HG02763 (cell line): ENCODE data around the gene KRTAP4-3.
"Not testable (repeated sequence)": the region's sequence is repeated elsewhere in the genome, so short reads cannot be mapped to it uniquely, and the experiment has no call there.

ENCODE experiments used
- ATAC-seq: cut with Tn5 transposase; IDR thresholded peaks from one replicate; pipeline ENCODE4 v1.9.1; 2021; ENCODE audit warnings: mild to moderate bottlenecking, moderate library complexity; ENCODE audit not compliant: unreplicated experiment

Gene KRTAP4-3

DNA sequence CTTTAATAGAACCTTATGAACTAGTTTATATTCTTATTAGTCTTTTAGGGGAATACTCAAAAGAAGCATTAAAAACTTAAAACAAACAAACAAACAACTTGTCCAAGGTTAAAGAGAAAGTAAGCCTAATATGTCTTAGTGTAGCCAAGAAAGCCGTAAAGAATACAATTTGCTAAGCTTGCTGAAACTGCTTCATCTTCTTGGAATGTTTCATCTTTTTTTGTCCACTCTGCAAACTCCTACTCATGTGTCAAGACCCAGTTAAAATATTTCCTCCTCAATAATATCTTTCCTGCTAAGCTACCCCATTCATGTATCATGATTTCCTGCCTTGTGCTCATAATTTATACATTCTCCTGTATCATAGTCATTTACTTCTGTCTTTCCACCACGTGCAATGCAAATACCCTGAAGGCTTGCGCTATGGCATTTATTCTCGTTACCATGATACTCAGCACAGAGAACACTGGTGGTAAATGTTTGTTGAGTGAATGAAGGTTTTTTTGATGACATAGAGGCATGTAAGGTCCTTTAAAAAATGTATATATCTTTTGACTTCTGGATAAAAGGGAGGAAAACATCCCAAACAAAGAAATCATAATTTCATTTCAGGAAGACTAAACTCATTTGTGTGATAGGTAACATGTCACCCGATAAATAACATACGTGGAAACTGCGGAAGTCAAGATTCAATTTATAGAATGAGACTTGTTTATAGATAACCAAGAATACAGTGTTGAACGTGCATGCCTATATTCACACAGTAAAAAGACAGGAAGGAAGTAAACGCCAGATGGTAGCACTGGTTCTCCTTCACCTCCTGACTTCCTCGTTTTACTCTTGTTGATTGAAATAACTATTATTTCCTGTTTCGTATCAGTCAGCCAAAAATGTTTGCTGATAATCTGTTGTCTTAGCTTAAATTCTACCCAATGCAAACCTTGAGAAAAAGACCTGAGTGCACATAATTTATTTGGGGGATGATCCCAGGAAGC, 48.0 kb downstream of the KRTAP4-3 start:
- not testable (repeated sequence) for ATAC-seq

DNA sequence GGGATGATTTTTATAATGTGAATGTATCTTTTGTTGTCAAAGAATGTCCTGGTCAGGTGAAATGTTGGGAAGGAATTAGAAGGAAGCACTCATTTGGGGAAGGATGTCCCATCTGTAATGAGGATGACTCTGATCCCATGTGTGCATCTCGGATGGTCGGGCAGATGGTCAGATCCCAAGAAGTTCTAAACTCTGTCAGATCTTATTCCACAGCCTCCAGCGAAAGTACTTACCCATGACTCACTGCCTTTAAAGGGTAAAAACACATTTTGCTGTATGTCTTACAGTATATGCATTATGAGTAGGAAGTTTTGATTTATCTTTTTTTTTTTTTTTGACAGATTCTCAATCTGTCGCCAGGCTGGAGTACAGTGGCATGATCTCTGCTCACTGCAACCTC, 49.3 kb downstream of the KRTAP4-3 start:
- no peak for ATAC-seq

DNA sequence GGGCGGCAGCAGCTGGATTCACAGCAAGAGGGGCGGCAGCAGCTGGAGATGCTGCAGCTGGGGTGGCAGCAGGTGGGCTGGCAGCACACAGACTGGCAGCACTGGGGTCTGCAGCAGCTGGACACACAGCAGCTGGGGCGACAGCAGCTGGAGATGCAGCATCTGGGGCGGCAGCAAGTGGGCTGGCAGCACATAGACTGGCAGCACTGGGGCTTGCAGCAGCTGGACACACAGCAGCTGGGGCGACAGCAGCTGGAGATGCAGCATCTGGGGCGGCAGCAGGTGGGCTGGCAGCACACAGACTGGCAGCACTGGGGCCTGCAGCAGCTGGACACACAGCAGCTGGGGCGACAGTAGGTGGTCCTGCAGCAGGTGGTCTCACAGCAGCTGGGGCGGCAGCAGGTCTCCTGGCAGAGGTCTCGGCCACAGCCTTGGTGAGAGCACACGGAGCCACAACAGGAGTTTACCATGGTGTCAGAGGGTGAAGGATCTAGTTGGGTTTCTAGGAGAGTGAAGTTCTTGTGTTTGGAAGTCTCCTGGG, 50.1 kb downstream of the KRTAP4-3 start, which contains the start of gene KRTAP4-11:
Gene KRTAP4-11, minus strand, starts transcription at position 528 of the 541 bp plus-strand sequence. Its CDS starts 58 bp downstream, at position 470.
- ATAC-seq: not testable (repeated sequence)
